ENCODE data around the gene OGFOD3.

Gene OGFOD3

DNA sequence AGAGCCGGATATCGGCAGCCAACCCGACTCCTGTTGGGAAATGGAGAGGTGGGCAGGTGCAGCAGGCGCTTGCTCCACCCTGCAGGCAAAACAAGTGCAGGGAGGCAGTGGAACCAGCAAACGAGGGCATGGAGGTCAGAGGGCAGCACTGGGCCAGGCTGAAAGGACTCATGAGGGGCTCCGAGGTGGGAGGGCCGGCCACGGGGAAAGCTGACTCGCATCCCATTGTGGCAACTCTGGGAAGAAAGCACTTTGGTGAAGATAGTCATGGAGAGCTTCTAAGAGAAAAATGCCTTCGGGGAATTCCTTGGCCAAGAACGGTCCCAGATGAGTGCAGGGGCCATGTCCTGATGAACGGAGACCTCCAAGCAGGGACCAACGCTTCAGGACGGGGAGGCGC, 27.7 kb upstream of the OGFOD3 start:
- DNase-seq: no peak

DNA sequence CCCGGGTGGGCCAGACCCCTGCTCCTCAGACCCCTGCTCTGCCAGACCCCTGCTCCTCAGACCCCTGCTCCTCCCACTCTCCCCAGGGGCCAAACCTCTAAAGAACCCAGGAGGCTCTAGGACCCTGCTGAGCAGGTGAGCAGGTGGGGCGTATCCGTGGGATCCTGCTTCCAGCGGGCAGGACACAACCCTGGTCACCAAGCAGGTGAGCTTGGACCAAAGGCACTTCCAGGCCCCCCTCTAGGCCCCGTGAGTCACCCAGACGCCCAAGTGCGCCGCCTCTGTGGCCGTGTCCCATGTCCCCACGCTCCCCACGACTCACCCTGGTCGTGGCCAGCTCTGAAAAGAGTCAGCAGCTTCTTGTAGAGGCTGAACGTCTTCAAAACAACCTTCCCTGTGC, 27.2 kb upstream of the OGFOD3 start:
- no peak for DNase-seq

DNA sequence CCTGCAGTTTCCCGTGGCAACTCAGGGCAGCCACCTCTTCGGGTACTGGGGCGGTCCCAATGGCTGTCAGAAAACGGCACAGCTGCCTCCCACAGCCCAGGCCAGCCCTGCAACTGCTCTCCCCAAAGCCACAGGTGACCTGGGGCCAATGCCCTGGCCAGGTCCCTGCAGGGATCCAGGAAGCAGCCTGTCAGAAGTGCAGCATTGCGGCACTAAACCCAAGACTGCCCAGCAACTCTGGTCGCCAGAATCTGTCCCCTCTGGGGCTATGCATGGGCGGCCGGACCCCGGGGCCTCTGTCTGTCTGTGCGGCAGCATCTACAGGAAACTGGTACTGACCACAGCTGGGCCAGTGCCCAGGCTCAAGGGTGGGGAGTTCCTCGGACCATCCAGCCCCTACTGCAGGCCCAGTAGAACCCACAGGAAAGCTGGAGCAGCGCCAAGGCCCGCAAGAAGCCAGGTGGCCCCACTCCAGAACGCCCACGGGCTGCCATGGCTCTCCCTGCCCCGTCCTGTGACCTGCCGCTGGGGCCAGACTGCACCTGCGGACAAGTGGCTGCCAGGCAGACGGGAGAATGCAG, 26.6 kb upstream of the OGFOD3 start:
- no peak for DNase-seq

DNA sequence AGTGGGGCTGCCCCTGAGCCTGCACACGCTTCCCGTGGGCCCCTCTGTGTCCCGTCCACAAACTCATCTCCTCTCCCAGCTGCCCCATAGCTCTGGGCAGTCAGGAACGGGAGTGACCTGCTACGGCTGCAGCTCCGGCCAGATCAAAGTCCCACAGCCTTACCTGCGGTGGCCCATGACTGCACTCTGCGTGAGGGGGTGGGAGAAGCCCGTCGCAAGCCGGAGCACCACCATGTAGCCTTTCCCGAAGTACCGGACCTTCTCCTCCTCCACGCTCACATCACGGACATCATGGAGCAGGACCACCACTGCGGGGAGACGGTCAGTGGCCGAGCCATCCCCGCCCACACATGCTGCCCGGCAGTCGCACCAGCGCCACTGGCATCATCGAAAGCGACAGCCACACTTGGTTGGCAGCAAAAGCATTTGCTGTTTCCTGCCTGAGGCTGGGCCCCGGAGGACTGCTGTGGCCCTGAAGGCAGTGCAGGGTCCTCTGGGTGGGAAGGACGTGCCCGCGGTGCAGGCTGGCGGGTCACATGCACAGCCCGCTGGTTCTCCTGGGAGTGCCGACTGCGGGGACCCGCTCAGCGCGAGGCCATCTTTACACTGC, 26.0 kb upstream of the OGFOD3 start:
- no peak for DNase-seq

DNA sequence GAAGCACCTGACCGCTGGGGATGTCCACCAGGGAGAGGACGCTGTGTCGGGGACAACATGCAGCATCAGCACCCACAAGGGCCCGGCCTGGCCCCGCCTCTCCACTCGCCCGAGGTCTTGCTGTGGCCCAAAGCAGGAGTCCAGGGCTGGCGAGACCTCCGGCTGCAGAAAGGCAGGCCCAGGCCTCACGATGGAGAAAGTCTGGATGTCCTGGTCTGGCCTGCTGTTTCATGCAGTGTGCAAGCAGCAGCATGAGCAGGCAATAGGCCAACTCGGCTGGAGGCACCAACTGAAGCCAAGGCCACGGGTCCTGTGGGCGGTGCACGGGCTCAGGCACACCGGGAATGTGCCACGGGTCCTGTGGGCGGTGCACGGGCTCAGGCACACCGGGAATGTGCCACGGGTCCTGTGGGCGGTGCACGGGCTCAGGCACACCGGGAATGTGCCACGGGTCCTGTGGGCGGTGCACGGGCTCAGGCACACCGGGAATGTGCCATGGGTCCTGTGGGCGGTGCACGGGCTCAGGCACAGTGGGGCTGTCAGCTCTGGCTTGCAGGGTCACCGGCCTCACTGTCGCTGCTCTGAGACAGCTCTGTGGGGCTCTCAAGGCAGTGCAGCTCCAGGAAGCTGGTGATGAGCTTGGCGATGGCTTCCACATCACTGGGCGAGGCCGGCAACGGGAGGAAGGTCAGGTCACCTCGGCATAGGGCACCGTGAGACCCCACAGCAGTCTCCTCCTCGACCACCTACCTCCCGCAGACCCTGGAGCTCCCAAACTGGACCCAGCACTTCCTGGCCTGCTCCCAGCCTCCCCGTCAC, 25.3 kb upstream of the OGFOD3 start:
- DNase-seq: no peak

DNA sequence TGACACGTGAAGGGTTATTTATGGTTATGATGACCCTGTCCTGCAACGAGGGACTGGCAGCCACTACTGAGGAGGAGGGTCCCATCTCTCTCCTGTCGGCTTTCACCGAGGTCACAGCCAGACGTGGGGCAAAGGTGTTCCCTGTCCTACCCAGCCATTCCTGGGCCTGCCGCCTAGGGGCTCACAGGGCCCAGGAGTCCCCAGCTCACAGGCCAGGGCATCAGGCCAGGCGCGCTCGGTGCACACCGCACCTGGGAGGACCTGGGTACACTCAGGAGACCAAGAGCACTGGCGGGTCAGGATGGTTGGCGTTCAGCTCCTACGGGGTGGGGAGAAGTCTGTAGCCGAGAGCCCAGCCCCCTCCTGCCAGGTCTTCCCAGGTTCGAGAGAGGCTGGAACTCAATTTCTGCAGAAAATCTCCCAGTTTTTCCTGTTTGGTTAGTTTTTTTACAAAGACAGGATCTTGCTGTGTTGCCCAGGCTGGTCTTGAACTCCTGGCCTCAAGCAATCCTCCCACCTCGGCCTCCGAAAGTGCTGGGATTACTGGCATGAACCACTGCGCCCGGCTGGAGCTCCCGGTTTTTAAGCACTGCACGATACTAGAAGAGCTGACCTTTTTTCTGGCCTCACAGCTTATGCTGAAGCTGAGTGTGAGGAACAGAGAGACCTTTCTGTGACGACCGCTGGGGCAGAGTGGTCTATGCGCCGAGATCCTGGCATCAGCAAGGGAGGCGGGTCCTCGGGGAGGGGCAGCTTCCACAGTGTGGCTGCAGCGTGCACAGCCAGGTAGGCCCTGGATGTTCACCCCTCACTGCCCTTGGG, 24.5 kb upstream of the OGFOD3 start:
- no peak for DNase-seq

DNA sequence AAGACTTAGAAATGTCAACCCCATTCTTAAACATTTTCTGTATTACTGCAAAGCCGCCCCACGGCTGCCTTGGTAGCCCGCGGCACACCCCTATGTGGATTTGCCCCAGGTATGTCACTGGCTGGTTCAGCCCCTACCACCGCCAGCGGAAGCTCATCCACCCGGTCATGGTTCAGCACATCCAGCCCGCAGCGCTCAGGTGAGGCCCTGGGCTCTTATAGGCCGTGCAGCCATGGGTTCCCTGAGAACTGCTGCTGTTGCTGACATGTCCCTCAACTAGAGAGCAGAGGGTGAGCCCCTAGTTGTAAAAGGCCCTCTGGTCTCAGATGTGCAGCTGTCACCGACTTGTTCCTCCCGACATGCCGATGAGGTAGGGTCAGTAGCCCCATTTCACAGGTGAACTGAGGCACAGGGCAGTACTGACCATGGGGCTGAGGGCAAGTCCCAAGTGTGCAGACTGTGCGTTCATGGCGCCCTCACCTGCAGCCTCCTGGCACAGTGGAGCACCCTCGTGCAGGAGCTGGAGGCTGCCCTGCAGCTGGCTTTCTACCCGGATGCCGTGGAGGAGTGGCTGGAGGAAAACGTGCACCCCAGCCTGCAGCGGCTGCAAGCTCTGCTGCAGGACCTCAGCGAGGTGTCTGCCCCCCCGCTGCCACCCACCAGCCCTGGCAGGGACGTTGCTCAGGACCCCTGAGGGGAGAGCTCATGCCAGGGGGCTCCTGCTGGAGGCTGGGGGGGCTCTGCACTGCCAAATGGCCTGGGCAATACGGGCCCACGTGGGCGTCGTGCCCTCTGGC, 23.5 kb upstream of the OGFOD3 start:
- DNase-seq: no peak

DNA sequence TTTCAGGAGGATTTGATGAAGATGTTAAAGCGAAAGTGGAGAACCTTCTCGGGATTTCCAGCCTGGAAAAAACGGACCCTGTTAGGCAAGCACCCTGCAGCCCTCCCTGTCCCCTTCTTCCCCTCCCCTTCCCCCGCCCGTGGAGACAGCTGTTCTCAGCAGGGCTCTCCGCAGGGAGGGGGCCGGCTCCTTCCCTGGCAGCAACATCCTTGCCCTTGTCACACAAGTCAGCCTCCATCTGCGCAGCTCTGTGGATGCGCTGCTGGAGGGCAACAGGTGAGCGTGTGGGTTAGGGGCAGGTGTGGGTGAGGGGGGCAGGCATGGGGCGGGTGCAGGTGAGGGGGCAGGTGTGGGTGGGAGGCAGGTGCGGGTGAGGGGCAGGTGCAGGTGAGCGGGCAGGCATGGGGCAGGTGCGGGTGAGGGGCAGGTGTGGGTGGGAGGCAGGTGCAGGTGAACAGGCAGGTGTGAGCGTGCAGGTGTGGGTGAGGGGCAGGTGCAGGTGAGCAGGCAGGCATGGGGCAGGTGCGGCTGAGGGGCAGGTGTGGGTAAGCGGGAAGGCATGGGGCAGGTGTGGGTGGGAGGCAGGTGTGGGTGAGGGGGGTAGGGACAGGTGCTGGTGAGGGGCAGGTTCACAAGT, 22.7 kb upstream of the OGFOD3 start:
- DNase-seq: no peak

DNA sequence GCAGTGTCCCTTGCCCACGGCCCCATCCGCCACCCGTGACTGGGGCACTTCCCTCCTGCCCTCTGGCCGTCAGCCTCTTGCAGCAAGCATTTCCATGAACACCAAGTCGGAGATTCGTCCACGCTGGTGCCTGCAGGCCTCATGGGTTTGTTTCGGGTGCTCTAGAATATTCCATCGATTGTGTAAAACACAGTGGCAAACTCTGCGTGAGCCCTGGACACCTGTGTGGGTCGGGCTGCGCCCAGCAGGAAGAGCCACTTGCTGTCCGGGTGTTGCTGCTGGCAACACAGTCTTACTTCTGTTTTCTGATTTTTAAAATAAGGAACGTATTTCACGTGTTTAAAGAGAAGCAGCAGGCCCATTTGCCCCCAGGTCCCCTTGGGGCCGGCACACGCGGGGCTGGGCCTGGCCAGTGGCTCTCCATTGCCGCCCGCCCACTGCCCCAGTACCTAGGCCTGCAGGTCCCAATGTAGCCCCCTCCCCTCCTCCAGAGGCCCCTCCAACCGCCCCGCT, 22.1 kb upstream of the OGFOD3 start:
- DNase-seq: no peak

DNA sequence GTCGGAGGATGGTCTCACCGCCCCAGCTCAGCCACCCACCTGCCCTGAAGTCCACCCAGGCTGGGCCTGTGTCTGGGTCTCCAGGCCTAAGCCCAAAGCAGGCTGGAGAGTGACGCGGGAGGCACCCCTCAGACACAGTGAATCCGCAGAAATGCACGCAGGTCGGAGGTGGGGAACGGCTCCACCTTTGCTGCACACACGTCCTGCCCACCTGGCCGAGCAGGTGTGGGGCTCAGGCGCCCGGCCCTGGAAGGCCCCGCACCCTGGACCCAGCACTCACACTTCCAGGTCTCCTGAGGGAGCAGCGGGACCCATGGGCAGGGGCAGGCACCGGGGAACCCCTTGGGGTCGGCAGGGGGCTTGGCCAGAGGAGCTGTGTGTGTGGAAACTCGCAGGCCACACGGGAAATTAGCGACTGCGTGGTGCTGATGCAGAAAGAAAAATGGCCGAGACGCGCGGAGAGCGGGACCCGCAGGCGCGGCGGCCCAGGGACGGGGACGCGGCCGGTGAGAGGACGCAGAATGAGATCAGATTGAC, 21.5 kb upstream of the OGFOD3 start:
- DNase-seq: no peak

DNA sequence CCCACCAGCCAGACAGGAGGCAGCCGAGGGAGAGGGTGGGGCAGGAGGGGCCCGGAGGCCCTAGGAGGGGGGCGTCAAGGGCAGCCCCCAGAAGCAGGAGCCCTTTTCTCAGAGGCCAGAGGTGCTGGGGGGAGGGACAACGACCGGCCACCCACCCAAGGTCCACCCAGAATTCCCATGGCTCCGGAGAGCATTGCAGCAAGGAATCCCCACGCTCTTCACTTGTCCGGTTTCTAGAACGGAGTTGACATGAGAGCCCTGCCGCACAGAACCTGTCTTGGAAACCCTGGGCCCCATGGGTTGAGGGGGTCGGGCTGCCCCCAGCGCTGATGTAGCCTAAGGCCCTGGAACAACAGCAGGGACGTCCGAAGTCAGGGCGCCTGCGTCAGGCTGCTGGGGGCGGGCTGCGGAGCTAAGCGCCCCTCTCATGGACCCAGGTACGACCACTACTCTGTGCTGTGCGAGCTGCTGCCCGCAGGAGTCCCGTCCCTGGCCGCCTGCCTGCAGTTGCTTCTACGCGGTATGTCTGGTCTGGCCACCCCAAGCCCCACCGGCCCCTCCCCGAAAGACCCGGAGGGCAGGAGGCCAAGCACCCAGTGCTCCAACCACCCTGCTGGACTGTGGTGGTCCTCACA, 20.9 kb upstream of the OGFOD3 start:
- no peak for DNase-seq

DNA sequence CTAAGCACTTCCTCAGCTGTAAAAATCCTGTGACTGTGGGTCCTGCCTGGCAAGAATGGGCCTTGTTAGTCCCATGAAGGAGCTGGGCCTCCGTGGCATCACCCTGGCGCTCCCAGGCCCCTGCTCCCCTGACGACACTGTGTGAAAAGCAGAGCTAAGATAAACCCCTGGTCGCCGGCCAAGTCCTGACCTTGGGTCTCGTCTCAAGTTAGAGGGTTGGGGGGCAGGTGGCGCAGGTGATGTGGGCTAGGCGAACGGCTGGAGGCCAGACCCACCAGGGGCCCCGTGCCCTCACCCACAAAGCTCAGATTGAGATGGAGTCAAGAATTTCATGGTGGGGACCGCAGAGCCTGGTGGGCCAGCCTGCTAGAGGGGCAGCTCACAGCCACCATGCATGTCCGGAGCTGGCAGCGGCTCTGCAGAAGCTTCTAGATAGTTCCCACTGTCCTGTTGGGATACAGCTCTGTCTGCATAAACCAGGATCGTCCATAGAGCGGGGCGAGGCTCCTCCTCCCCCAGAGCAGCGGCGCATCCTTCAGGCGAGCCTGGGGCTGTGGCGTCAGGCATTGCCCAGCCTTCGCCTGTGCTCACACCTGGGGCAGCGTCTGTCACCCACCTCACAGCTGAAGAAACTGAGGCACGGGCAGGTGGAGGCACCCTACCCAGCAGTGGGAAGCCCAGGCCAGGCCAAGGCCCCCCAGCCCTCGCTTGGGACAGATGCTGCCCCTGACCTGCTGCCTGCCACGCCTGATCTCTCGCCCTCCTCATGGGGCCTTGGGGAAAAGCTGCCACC, 20.2 kb upstream of the OGFOD3 start:
- no peak for DNase-seq

DNA sequence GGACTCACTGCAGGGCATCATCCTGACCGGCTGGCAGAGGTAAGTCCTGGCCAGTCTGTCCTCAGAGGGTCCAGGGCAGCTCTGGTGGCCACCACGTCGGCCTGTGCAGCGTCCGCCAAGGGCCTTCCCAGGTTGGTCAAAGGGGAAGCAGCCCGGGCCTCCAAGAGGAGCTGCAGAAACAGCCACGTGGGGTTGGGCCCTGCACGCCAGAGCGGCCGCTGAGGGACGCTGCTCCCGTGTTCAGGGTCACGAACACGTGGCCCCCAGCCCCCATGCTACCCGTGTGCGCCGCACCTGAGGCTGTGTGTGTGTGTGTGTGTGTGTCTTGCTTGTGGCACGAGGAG, 18.9 kb upstream of the OGFOD3 start:
- no peak for DNase-seq

DNA sequence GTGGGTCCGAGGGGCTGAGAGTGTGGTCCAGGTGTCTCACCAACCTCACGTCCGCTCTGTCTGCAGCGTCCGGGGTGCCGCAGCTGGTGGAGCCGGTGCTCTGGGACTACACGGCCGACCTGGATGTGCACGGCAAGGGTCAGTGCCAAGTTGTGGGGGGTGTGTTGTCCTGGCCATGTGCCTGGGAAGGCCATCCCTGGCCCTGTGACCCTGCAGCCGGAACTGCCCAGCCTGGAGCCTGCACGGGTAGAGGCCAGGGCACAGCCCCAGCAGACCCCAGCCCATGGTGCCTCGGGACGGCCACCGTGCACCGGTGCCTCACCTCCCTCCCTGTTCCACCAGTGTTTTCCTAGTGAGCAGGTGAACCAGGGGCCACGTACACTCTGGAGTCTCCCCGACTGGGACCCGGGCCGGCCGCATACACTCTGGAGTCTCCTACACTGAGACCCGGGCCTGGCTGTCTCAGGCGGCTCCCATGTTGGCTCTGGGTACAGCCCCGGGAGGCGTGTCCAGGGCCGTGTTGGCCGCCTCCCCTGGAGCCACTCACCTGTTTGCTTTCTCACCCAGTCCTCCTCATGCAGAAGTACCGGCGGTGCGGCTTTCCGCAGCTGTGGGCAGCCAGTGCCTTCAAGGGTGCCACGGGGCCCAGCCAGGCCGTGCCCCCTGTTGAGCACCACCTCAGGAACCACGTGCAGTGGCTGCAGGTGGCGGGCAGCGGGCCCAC, 18.4 kb upstream of the OGFOD3 start:
- no peak for DNase-seq

DNA sequence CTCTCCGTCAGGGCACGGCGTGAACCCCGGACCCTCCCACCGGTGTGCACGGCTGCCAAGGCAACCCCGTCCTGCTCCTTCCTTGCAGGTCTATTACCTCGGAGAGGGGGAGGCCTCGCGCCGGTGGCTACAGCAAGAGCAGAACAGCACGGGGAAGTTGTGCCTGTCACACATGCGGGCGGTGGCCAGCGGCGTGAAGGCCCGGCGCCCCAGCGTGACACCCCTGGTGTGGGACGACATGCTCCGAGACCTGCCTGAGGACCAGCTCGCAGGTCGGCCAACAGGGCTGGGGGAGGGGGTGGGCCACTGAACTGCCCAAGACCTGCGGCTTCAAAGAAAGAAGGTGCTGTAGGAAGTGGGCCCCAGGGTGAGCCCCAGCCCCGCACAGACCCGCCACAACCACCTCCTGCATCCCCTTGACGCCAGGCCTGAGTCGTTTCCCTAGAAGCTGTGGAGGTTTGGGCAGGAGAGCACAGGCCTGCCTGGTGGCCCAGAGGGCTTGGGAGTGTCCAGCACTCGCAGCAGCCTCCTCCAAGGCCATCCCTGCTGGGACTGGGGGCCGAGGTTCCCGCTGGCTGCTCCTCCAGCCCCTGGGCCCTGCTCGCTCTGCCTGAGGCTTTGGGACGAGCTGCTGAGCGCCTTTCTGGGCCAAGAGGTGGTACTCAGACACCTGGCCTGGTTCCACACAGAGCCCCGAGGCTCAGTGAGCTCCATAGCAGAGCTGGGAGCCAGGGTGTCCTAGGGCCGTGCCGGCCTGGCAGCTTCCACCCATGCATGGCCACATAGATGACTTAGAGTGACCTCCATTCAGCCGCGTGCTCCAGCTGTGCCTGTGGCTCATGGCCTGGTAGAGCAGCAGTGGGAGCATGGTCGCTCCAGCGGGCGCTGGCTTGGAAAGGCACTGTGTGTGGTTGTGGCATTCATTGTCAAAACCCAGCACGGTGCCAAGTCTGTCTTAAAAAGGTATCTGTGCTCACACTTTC, 17.5 kb upstream of the OGFOD3 start:
- no peak for DNase-seq

DNA sequence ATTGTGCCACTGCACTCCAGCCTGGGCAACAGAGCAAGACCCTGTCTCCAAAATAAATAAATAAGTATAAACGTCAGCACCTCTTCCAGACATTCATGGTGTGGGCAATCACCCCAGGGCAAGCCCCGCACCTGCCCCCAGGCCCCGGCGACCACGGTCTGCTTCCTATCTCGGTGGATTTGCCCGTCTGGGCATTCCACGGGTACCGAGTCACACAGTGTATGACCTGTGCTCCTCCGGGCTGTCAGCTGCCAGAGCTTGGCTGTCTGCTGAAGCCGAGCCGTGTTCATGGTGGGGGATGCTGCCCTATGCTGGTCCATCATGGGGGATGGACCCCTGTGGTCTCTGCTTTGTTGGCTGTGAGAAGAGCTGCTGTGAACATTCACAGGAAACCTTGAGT, 16.7 kb upstream of the OGFOD3 start:
- no peak for DNase-seq

DNA sequence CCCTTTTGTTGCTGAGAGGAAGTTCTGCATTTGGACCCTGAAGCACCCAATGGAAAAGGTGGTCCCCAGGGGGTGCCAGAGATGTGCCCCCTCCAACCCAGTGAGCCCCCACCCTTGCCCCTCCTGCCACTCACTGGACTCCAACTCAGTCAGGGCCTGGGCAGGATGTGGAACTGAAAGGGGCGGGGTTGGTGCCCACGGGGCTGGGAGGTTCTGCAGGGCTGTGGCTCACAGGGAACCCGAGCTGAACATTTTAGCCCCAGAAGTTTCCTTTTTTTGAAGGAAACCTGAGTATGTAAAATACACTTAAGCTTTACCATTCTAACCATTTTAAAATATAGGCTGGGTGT, 15.8 kb upstream of the OGFOD3 start:
- peak; percentile 27 for DNase-seq

DNA sequence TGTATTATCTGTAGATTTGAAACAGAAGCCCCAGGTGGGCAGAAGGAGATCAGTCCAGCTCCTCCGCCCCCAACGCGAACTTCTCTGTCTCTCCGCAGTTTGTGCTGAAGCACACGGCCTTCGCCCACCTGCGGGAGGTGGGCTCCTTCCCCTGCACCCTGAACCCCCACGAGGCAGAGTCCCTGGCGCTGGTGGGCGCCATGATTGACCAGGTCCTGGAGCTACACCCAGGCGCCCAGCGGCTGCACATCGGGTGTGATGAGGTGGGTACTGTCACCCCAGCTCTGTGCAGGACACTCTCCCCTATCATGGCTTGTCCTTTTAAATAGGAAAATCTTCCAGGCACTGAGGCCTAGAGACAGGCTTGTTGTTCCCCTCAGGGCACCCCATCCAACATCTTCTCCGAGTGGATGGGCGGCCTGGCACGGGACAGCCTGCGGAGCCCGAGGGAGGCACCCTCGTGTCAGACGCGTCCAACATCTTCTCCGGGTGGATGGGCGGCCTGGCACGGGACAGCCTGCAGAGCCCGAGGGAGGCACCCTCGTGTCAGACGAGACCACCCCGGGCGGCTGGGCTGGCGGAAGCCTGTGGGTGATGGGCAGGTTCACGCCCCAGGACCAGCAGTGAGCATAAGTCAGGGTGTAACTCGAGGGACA, 15.3 kb upstream of the OGFOD3 start:
- no peak for DNase-seq

Data from CD4-positive, alpha-beta T cell treated with Interleukin-4 for 4 hours (primary cell).